Ovary (tissue), 3 donors: ENCODE data around the gene CACNA2D3.

Source experiments
- CTCF ChIP-seq, 3 donors: fragments of 450-650 bp in 2 of 3; fragments of 200-600 bp in 1 of 3; IDR thresholded peaks; one replicate each; pipeline versions ENCODE4 v1.5.1 to v1.8.0; 2016 to 2022; ENCODE audit warnings: antibody characterized with exemption in 3 of 3, mild to moderate bottlenecking in 1 of 3
- POLR2A ChIP-seq: fragments of 450-650 bp; IDR thresholded peaks from one replicate; pipeline ENCODE4 v1.6.1; 2017; ENCODE audit warnings: antibody characterized with exemption, mild to moderate bottlenecking, moderate library complexity
- donor health status: DM: no; HTN: no; CAD: no.

GRCh38 chr3:54895613-54896012 is 773.3 kb downstream of the CACNA2D3 start:
- TF ChIP-seq CTCF (IDR thresholded peaks at IDR 0.05) (no peak), POLR2A (no peak)
